SK-N-SH (cell line): ENCODE results near the gene LTBP1. TPM values are rescaled to one million over a fixed set of nuclear protein-coding genes. Genes with fewer than 3 reads are reported as not detected.
A peak's percentile ranks its signal among the peaks of the same experiment; 100 is the strongest.

Experiments
- CTCF ChIA-PET: fragments of 300-600, 350-600 bp; formaldehyde crosslinking; extraction: SDS; loops from one replicate; lab custom pipeline; 2021; lab: Yijun Ruan, JAX
- POLR2A ChIA-PET: fragments of 350-600 bp; sonication (Branson Sonifier 250); formaldehyde crosslinking; extraction: SDS; loops from one replicate; lab custom pipeline; 2020; ENCODE audit warnings: antibody characterized with exemption, inconsistent platforms; lab: Yijun Ruan, JAX
- DNase-seq: peaks from one replicate; pipeline ENCODE4 v3.0.0; 2012
- H2AFZ ChIP-seq: fragments of 200-600 bp; sonication (generic); 2 replicates; pipeline ENCODE4 v1.8.1; 2016; ENCODE audit warnings: antibody characterized with exemption, mild to moderate bottlenecking, low read depth
- H3F3A ChIP-seq: fragments of 200-600 bp; sonication (generic); replicated peaks from 2 replicates; pipeline ENCODE3; 2016; ENCODE audit warnings: antibody characterized with exemption, mild to moderate bottlenecking; ENCODE audit not compliant: insufficient read depth
- H3K27ac ChIP-seq, 2 experiments: fragments of 200-500 bp in 1 of 2; fragments of 200-600 bp in 1 of 2; sonication (Bioruptor generic) in 1 of 2; sonication (generic), shearing (Covaris generic) in 1 of 2; 2 replicates each; pipeline versions ENCODE4 v1.5.1 to v1.6.1; 2014 to 2016; ENCODE audit warnings: low read depth in 2 of 2, inconsistent platforms in 1 of 2, low read length in 1 of 2, mild to moderate bottlenecking in 1 of 2, mixed read lengths in 1 of 2
- H3K27me3 ChIP-seq: fragments of 200-600 bp; sonication (generic), shearing (Covaris generic); 2 replicates; pipeline ENCODE4 v1.6.1; 2016; ENCODE audit warnings: mixed run types; ENCODE audit not compliant: insufficient read depth
- H3K36me3 ChIP-seq, 2 experiments: fragments of 200-500 bp in 1 of 2; fragments of 200-600 bp in 1 of 2; sonication (Bioruptor generic) in 1 of 2; sonication (generic) in 1 of 2; replicated peaks in 1 of 2; 2 replicates each; pipeline versions ENCODE3 to v1.5.1; 2014 to 2016; ENCODE audit warnings: low read length in 1 of 2, mild to moderate bottlenecking in 1 of 2; ENCODE audit not compliant: insufficient read depth in 2 of 2, control insufficient read depth in 1 of 2
- H3K4me1 ChIP-seq, 2 experiments: fragments of 200-500 bp in 1 of 2; fragments of 200-600 bp in 1 of 2; sonication (Bioruptor generic) in 1 of 2; sonication (generic), shearing (Covaris generic) in 1 of 2; 2 replicates each; pipeline versions ENCODE4 v1.5.1 to v1.6.1; 2014 to 2016; ENCODE audit warnings: low read depth in 1 of 2, low read length in 1 of 2, mixed run types in 1 of 2; ENCODE audit not compliant: insufficient read depth in 2 of 2, control insufficient read depth in 1 of 2
- H3K4me2 ChIP-seq: fragments of 200-600 bp; sonication (generic), shearing (Covaris generic); 2 replicates; pipeline ENCODE4 v1.6.1; 2017; ENCODE audit warnings: mixed run types
- H3K4me3 ChIP-seq, 2 experiments: fragments of 200-500 bp in 1 of 2; fragments of 200-600 bp in 1 of 2; sonication (Bioruptor generic) in 1 of 2; sonication (generic), shearing (Covaris generic) in 1 of 2; 2 replicates each; pipeline versions ENCODE4 v1.5.1 to v1.8.1; 2014 to 2016; ENCODE audit warnings: low read depth in 2 of 2, inconsistent platforms in 1 of 2, low read length in 1 of 2, mild to moderate bottlenecking in 1 of 2, mixed read lengths in 1 of 2, moderate library complexity in 1 of 2
- H3K79me2 ChIP-seq: fragments of 200-600 bp; sonication (generic); 2 replicates; pipeline ENCODE4 v1.8.1; 2017; ENCODE audit warnings: mild to moderate bottlenecking; ENCODE audit not compliant: insufficient read depth
- H3K9ac ChIP-seq: fragments of 200-600 bp; sonication (generic); 2 replicates; pipeline ENCODE4 v1.6.1; 2017; ENCODE audit warnings: mixed run types
- H3K9me2 ChIP-seq: fragments of 200-600 bp; sonication (generic); 2 replicates; pipeline ENCODE4 v1.6.1; 2017; ENCODE audit warnings: mixed run types
- H3K9me3 ChIP-seq: fragments of 200-600 bp; sonication (generic); 2 replicates; pipeline ENCODE4 v1.6.1; 2017; ENCODE audit warnings: mixed run types, mild to moderate bottlenecking, moderate library complexity
- H4K20me1 ChIP-seq: fragments of 200-600 bp; sonication (generic); 2 replicates; pipeline ENCODE4 v1.6.1; 2017; ENCODE audit warnings: mild to moderate bottlenecking, mixed run types; ENCODE audit not compliant: insufficient read depth
- CHD2 ChIP-seq: fragments of 150-350 bp; IDR thresholded peaks from 2 replicates; pipeline ENCODE4 v1.6.1; 2018; ENCODE audit warnings: low read length; ENCODE audit not compliant: partially characterized antibody
- ELF1 ChIP-seq: IDR thresholded peaks from 2 replicates; pipeline ENCODE4 v1.4.0; 2012
- EZH2phosphoT487 ChIP-seq: fragments of 200-600 bp; sonication (generic); IDR thresholded peaks from 2 replicates; pipeline ENCODE4 v1.6.1; 2017; ENCODE audit warnings: low read depth, mixed run types, mild to moderate bottlenecking, antibody characterized with exemption, moderate library complexity, borderline replicate concordance
- FOSL2 ChIP-seq: IDR thresholded peaks from 2 replicates; pipeline ENCODE4 v1.4.0; 2012; ENCODE audit warnings: low read depth, mild to moderate bottlenecking, moderate library complexity, borderline replicate concordance
- FOXM1 ChIP-seq: IDR thresholded peaks from 2 replicates; pipeline ENCODE4 v1.4.0; 2012; ENCODE audit warnings: low read depth, mild to moderate bottlenecking
- GATA2 ChIP-seq: sonication (generic); formaldehyde crosslinking; IDR thresholded peaks from 2 replicates; pipeline ENCODE4 v1.5.0; 2020; ENCODE audit warnings: mild to moderate bottlenecking, missing genetic modification reagents
- MEF2A ChIP-seq: IDR thresholded peaks from 2 replicates; pipeline ENCODE4 v1.4.0; 2012; ENCODE audit warnings: low read depth, borderline replicate concordance
- MXI1 ChIP-seq: IDR thresholded peaks from 2 replicates; pipeline ENCODE4 v1.6.1; 2012; ENCODE audit warnings: mild to moderate bottlenecking, low read depth, low read length, improper control_type of control experiment
- POLR2AphosphoS5 ChIP-seq: IDR thresholded peaks from 2 replicates; pipeline ENCODE4 v1.6.1; 2012; ENCODE audit warnings: low read depth, low read length
- REST ChIP-seq: IDR thresholded peaks from 2 replicates; pipeline ENCODE4 v1.6.1; 2012; ENCODE audit warnings: mild to moderate bottlenecking, low read depth, low read length, moderate library complexity
- RFX5 ChIP-seq: IDR thresholded peaks from 2 replicates; pipeline ENCODE4 v1.6.1; 2012; ENCODE audit warnings: mild to moderate bottlenecking, improper control_type of control experiment, low read length
- SMC3 ChIP-seq: IDR thresholded peaks from 2 replicates; pipeline ENCODE4 v1.6.1; 2012; ENCODE audit warnings: low read depth, low read length, improper control_type of control experiment
- TAF1 ChIP-seq: IDR thresholded peaks from 2 replicates; pipeline ENCODE4 v1.6.1; 2012; ENCODE audit warnings: low read depth, mild to moderate bottlenecking, low read length, moderate library complexity, borderline replicate concordance
- TEAD4 ChIP-seq: IDR thresholded peaks from 2 replicates; pipeline ENCODE4 v1.4.0; 2012; ENCODE audit warnings: mild to moderate bottlenecking, borderline replicate concordance; ENCODE audit not compliant: insufficient read depth
- YY1 ChIP-seq: IDR thresholded peaks from 2 replicates; pipeline ENCODE4 v1.4.0; 2012; ENCODE audit warnings: low read depth, mild to moderate bottlenecking
- ZBTB33 ChIP-seq: IDR thresholded peaks from 2 replicates; pipeline ENCODE4 v1.4.0; 2012; ENCODE audit warnings: low read depth, borderline replicate concordance
- WGBS: methylation state at CpG from one replicate; pipeline ENCODE4 v1.1.6; 2017; ENCODE audit warnings: low lambda C conversion rate; 5-methylcytosine and 5-hydroxymethylcytosine counted together
- polyA plus RNA-seq, 3 experiments: library from polyadenylated mRNA; depleted of rRNA; stranded (reverse); fragments of >200 nt; gene quantifications; 2 replicates each; pipeline ENCODE4 v1.2.3, GENCODE V29; 2012

Gene LTBP1
- polyA plus RNA-seq, 1 of the 3 experiments (the other 2 are of a cell fraction), result 467 TPM

GRCh38 chr2:33247365-33247764 lies 300.6 kb downstream of the LTBP1 start:
- no peak overlapping the region for H3K4me2 ChIP-seq
- peaks cover 21% of the 10 kb centered on the region for H3K79me2 ChIP-seq
- POLR2A ChIA-PET, result no interaction called here
- no peak for TF ChIP-seq FOXM1
- TF ChIP-seq EZH2phosphoT487, result no peak
- TF ChIP-seq FOSL2, result no peak
- no peak for TF ChIP-seq ELF1
- TF ChIP-seq CHD2, result no peak
- TF ChIP-seq YY1, result no peak
- TF ChIP-seq TAF1, result no peak
- no peak for TF ChIP-seq REST
- no peak for TF ChIP-seq TEAD4
- TF ChIP-seq MXI1, result no peak
- no peak for TF ChIP-seq MEF2A
- TF ChIP-seq RFX5, result no peak
- no peak for TF ChIP-seq ZBTB33
- TF ChIP-seq POLR2AphosphoS5, result no peak
- no peak for TF ChIP-seq SMC3
- no peak for TF ChIP-seq GATA2 (CRISPR knock-in tag)
- TF ChIP-seq, all 33 proteins: peak for 0
- H3K27me3 ChIP-seq, result no peaks in the 10 kb centered on the region
- H3K4me3 ChIP-seq, result no peak overlapping the region
- H3K9ac ChIP-seq, result no peak overlapping the region
- no peak for DNase-seq
- H3K9me3 ChIP-seq, result no peaks in the 10 kb centered on the region
- H2AFZ ChIP-seq, result no peak overlapping the region
- H4K20me1 ChIP-seq, result no peaks in the 10 kb centered on the region
- H3K27ac ChIP-seq, result peak overlapping the region in 1 of 2 experiments; percentile 19; a peak in 1 of 4 replicates
- H3K36me3 ChIP-seq, result peaks cover 19 to 50% of the 10 kb centered on the region in 2 experiments
- 80% methylated on average over 1 of the region's 1 CpG for WGBS
- CTCF ChIA-PET, result no interaction called here
- H3K4me1 ChIP-seq, result peaks cover 3% of the 10 kb centered on the region in 2 experiments; a peak in 2 of 4 replicates
- H3K9me2 ChIP-seq, result no peaks in the 10 kb centered on the region
- H3F3A ChIP-seq, result peaks cover 20% of the 10 kb centered on the region
